GM21360 (cell line): ENCODE measurements around the gene ST3GAL5.
"Not testable (repeated sequence)": the region's sequence is repeated elsewhere in the genome, so short reads cannot be mapped to it uniquely, and the experiment has no call there.

Experiments
- ATAC-seq: cut with Tn5 transposase; IDR thresholded peaks from one replicate; pipeline ENCODE4 v1.9.1; 2021; ENCODE audit warnings: mild to moderate bottlenecking, moderate library complexity; ENCODE audit not compliant: unreplicated experiment

ST3GAL5 gene

GRCh38 chr2:85840091-85840490, 48.7 kb downstream of the ST3GAL5 start:
- no peak for ATAC-seq

GRCh38 chr2:85839461-85839860, 49.3 kb downstream of the ST3GAL5 start:
- ATAC-seq, result no peak

GRCh38 chr2:85838641-85839040, 50.1 kb downstream of the ST3GAL5 start:
- no peak for ATAC-seq

GRCh38 chr2:85838181-85838580, 50.6 kb downstream of the ST3GAL5 start:
- ATAC-seq, result no peak

- no peak for ATAC-seq
These were observed 54.3 kb downstream of the ST3GAL5 start for GRCh38 chr2:85834466-85834865.

- no peak for ATAC-seq
These were observed 57.1 kb downstream of the ST3GAL5 start for GRCh38 chr2:85831735-85832134.

- no peak for ATAC-seq
These were observed 58.1 kb downstream of the ST3GAL5 start for GRCh38 chr2:85830645-85831044.

- ATAC-seq, result not testable (repeated sequence)
These were observed 59.4 kb downstream of the ST3GAL5 start for GRCh38 chr2:85829394-85829793.

GRCh38 chr2:85828725-85829124, 60.1 kb downstream of the ST3GAL5 start:
- no peak for ATAC-seq

- no peak for ATAC-seq
These were observed 60.8 kb downstream of the ST3GAL5 start for GRCh38 chr2:85827879-85828569.

GRCh38 chr2:85826990-85827878, 61.6 kb downstream of the ST3GAL5 start:
- peak; percentile 66 for ATAC-seq

- ATAC-seq, result no peak
These were observed 64.8 kb downstream of the ST3GAL5 start for GRCh38 chr2:85823951-85824350.

GRCh38 chr2:85822766-85823165, 66.0 kb downstream of the ST3GAL5 start:
- ATAC-seq, result no peak

- no peak for ATAC-seq
These were observed 68.8 kb downstream of the ST3GAL5 start for GRCh38 chr2:85819811-85820510.

GRCh38 chr2:85814802-85815550, 73.8 kb downstream of the ST3GAL5 start:
- no peak for ATAC-seq

- ATAC-seq, result peak; percentile 60
These were observed 74.6 kb downstream of the ST3GAL5 start for GRCh38 chr2:85813982-85814801.

GRCh38 chr2:85813211-85813981, 75.4 kb downstream of the ST3GAL5 start:
- ATAC-seq, result no peak

- ATAC-seq, result no peak
These were observed 76.6 kb downstream of the ST3GAL5 start for GRCh38 chr2:85812094-85812735.
